Measurements from ENCODE around the gene GPD2. TPM values are rescaled to one million over a fixed set of nuclear protein-coding genes. Genes with fewer than 3 reads are reported as not detected.

Gene GPD2
- total and polyA plus RNA-seq, 2 of the 4 experiments (the other 2 are of a cell fraction): 20.4 to 100 TPM

DNA sequence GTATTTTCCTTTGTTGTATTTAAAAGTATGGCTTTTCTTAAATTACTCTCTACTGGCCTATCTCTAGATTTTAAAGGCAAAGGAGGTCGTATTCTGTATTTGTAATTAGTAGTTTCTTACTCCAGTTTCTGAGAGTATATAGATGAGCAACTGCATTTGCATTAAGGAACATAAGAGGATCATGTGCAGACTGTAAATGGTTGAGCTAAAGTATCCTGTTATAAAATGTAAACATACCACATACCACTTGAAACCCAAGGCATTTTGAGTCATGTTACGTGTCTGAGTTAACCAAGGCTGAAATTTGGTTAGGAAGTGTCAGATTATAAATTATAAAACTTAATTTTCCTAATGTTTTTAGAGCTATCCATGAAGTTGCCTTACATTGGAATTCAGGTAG is 76.3 kb downstream of the GPD2 start:
- Histone ChIP-seq H3K4me2 (ENCODE audit: low read depth, low read length) (peak overlapping the region; percentile 73), H2BK20ac (ENCODE audit: low read depth, low read length) (no peak overlapping the region), H3K27me3 (ENCODE audit: control insufficient read depth, insufficient read depth, low read length) (no peaks in the 10 kb centered on the region), H2AK5ac (ENCODE audit: low read depth, low read length) (no peak overlapping the region), H3K79me1 (ENCODE audit: low read depth in 1 of 2, low read length in 2 of 2) (peaks cover 4 to 8% of the 10 kb centered on the region in 2 experiments; a peak in 2 of 4 replicates), H2BK5ac (ENCODE audit: low read depth, low read length, poor library complexity, severe bottlenecking) (no peak overlapping the region), H3K9me3 (ENCODE audit: control insufficient read depth, insufficient read depth, low read length) (no peaks in the 10 kb centered on the region), H3K14ac (replicated peaks; ENCODE audit: low read depth, low read length) (no peak overlapping the region), H3K4me1 (ENCODE audit: control insufficient read depth, insufficient read depth, low read length) (peaks cover 6% of the 10 kb centered on the region), H2BK15ac (ENCODE audit: low read depth, low read length) (no peak overlapping the region), H4K5ac (ENCODE audit: low read depth, low read length) (no peak overlapping the region), H2AFZ (replicated peaks; ENCODE audit: low read length, poor library complexity) (no peak overlapping the region), H3K36me3 (ENCODE audit: control insufficient read depth, insufficient read depth, low read length) (peaks cover 2% of the 10 kb centered on the region; the same call in 1 of the 2 replicates), H4K20me1 (ENCODE audit: insufficient read depth, low read length) (no peaks in the 10 kb centered on the region), H3K4ac (ENCODE audit: low read depth, low read length) (no peak overlapping the region), H3K18ac (ENCODE audit: low read depth, low read length) (peak overlapping the region; percentile 52; the same call in 1 of the 2 replicates), H2BK120ac (ENCODE audit: low read depth, low read length) (no peak overlapping the region), H3K23ac (ENCODE audit: low read depth, low read length) (no peak overlapping the region), H3K27ac (ENCODE audit: insufficient read depth, low read length) (peak overlapping the region; percentile 44; the same call in 1 of the 2 replicates), H3K9me1 (ENCODE audit: insufficient read depth, low read length) (no peaks in the 10 kb centered on the region), H3K9ac (ENCODE audit: low read depth, low read length) (no peak overlapping the region), H3K56ac (ENCODE audit: extremely low read depth, insufficient read depth, low read length) (no peak overlapping the region), H2AK9ac (replicated peaks; ENCODE audit: low read depth, low read length, poor library complexity) (no peak overlapping the region), H4K8ac (ENCODE audit: low read depth in 2 of 2, low read length in 2 of 2) (no peak overlapping the region), H4K91ac (ENCODE audit: insufficient read depth, low read depth, low read length) (no peak overlapping the region), H3K4me3 (ENCODE audit: insufficient read depth, low read depth, low read length) (no peak overlapping the region)
- intact Hi-C loops (cut with micrococcal nuclease) (loop anchor here (10.0 kb wide), 1 partner anchor 108 kb away; no protein-coding TSS in a partner anchor), in situ Hi-C loops (cut with MboI; ENCODE audit: low sequenced_read_pairs) (no loop called here), dilution Hi-C loops (cut with HindIII; ENCODE audit: low sequenced_read_pairs, unreplicated experiment) (no loop called here)
- BruUV-seq (replicated peaks): no TSS peak
- ChIA-PET POLR2A (ENCODE audit: unreplicated experiment) (no interaction called here), CTCF (no interaction called here)
- ATAC-seq (ENCODE audit: low read depth) (peak; percentile 87), DNase-seq (peak; percentile 73)
- no CpG with 5 or more reads among the region's 2 CpGs for WGBS, 2 experiments (ENCODE audit: extremely low coverage in 2 of 2, insufficient read length in 1 of 2)
- no peak for TF ChIP-seq MAFK (IDR thresholded peaks at IDR 0.05; ENCODE audit: low read depth, low read length)
- TF ChIP-seq BHLHE40 (IDR thresholded peaks at IDR 0.05; ENCODE audit: low read depth, low read length): peak; percentile 66

All from IMR-90 (cell line).